ENCODE measurements around the gene BTBD9. TPM values are rescaled to one million over a fixed set of nuclear protein-coding genes. Genes with fewer than 3 reads are reported as not detected.

The BTBD9 gene
- total RNA-seq, 1 donor from 2014 or later, result 10.3 TPM

DNA sequence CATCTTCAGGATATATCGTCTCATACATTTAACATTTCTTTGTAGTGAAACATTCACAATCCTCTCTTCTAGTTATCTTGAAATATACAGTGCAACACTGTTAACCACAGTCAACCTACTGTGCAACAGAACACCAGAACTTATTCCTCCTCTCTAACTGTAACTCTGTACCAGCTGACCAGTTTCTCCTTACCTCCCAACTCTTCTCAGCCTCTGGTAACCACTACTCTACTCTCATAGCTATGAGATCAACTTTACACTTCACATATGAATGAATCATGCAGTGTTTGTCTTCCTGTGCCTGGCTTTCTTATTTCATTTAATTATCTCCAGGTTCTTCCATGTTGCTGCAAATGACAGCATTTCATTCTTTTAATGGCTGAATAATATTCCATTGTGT lies 337.6 kb downstream of the BTBD9 start:
- peak; percentile 54 for FAIRE-seq

GRCh38 chr6:38290133-38290799 lies 349.5 kb downstream of the BTBD9 start:
- H3K4me3 Mint-ChIP-seq (ENCODE audit: unreplicated experiment), result no peak overlapping the region
- H3K79me2 ChIP-seq (ENCODE audit: insufficient read depth, low read length), result no peaks in the 10 kb centered on the region
- no peak overlapping the region for H3K4me3 ChIP-seq (ENCODE audit: insufficient read depth, low read depth, low read length)
- H3K36me3 ChIP-seq (ENCODE audit: insufficient read depth, low read length), result no peaks in the 10 kb centered on the region
- H3K27me3 ChIP-seq (ENCODE audit: insufficient read depth, low read length), result no peaks in the 10 kb centered on the region
- no peaks in the 10 kb centered on the region for H3K27me3 Mint-ChIP-seq (ENCODE audit: low read depth, unreplicated experiment)
- no peak overlapping the region for H3K9ac ChIP-seq (ENCODE audit: low read length)
- H3K4me1 ChIP-seq (ENCODE audit: insufficient read depth, low read length), result no peaks in the 10 kb centered on the region
- no peak overlapping the region for H3K4me2 ChIP-seq (ENCODE audit: low read length)
- FAIRE-seq (no peak), DNase-seq (ENCODE audit: low read depth) (no peak)
- TF ChIP-seq, protein P1, sequence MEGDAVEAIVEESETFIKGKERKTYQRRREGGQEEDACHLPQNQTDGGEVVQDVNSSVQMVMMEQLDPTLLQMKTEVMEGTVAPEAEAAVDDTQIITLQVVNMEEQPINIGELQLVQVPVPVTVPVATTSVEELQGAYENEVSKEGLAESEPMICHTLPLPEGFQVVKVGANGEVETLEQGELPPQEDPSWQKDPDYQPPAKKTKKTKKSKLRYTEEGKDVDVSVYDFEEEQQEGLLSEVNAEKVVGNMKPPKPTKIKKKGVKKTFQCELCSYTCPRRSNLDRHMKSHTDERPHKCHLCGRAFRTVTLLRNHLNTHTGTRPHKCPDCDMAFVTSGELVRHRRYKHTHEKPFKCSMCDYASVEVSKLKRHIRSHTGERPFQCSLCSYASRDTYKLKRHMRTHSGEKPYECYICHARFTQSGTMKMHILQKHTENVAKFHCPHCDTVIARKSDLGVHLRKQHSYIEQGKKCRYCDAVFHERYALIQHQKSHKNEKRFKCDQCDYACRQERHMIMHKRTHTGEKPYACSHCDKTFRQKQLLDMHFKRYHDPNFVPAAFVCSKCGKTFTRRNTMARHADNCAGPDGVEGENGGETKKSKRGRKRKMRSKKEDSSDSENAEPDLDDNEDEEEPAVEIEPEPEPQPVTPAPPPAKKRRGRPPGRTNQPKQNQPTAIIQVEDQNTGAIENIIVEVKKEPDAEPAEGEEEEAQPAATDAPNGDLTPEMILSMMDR (IDR thresholded peaks at IDR 0.05; ENCODE audit: insufficient read depth, low read depth, low read length), result no peak
- no peak for TF ChIP-seq EZH2 (IDR thresholded peaks at IDR 0.05; ENCODE audit: insufficient read depth, low read length)
- no peak overlapping the region for H2AFZ ChIP-seq (ENCODE audit: low read depth, low read length)
- no peaks in the 10 kb centered on the region for H3K9me3 ChIP-seq (ENCODE audit: insufficient read depth, low read depth, low read length)
- H3K9me3 Mint-ChIP-seq (ENCODE audit: unreplicated experiment), result peaks cover 19% of the 10 kb centered on the region
- no peak overlapping the region for H3K27ac Mint-ChIP-seq (ENCODE audit: unreplicated experiment)
- H3K27ac ChIP-seq (ENCODE audit: low read depth, low read length), result no peak overlapping the region
- peaks cover 8% of the 10 kb centered on the region for H3K36me3 Mint-ChIP-seq (ENCODE audit: low read depth, unreplicated experiment)
- H3K4me1 Mint-ChIP-seq (ENCODE audit: low read depth, unreplicated experiment), result no peaks in the 10 kb centered on the region
- H4K20me1 ChIP-seq (ENCODE audit: insufficient read depth, low read length), result no peaks in the 10 kb centered on the region

More for the DNA sequence above, 337.6 kb downstream of the BTBD9 start:
- H3K4me3 ChIP-seq (ENCODE audit: insufficient read depth, low read depth, low read length), result no peak overlapping the region
- H3K4me1 ChIP-seq (ENCODE audit: insufficient read depth, low read length), result no peaks in the 10 kb centered on the region
- no peak overlapping the region for H3K4me3 Mint-ChIP-seq (ENCODE audit: unreplicated experiment)
- H2AFZ ChIP-seq (ENCODE audit: low read depth, low read length), result no peak overlapping the region
- peaks cover 16% of the 10 kb centered on the region for H3K4me1 Mint-ChIP-seq (ENCODE audit: low read depth, unreplicated experiment)
- H3K27ac Mint-ChIP-seq (ENCODE audit: unreplicated experiment), result no peak overlapping the region
- H3K9me3 ChIP-seq (ENCODE audit: insufficient read depth, low read depth, low read length), result no peaks in the 10 kb centered on the region
- H4K20me1 ChIP-seq (ENCODE audit: insufficient read depth, low read length), result no peaks in the 10 kb centered on the region
- no peaks in the 10 kb centered on the region for H3K36me3 ChIP-seq (ENCODE audit: insufficient read depth, low read length)
- no peak overlapping the region for H3K27ac ChIP-seq (ENCODE audit: low read depth, low read length)
- H3K36me3 Mint-ChIP-seq (ENCODE audit: low read depth, unreplicated experiment), result no peaks in the 10 kb centered on the region
- no peaks in the 10 kb centered on the region for H3K27me3 ChIP-seq (ENCODE audit: insufficient read depth, low read length)
- H3K9ac ChIP-seq (ENCODE audit: low read length), result no peak overlapping the region
- DNase-seq (ENCODE audit: low read depth), result no peak
- H3K79me2 ChIP-seq (ENCODE audit: insufficient read depth, low read length), result no peaks in the 10 kb centered on the region
- peaks cover 2% of the 10 kb centered on the region for H3K9me3 Mint-ChIP-seq (ENCODE audit: unreplicated experiment)
- no peaks in the 10 kb centered on the region for H3K27me3 Mint-ChIP-seq (ENCODE audit: low read depth, unreplicated experiment)
- no peak for TF ChIP-seq EZH2 (IDR thresholded peaks at IDR 0.05; ENCODE audit: insufficient read depth, low read length)
- TF ChIP-seq, protein P1 (IDR thresholded peaks at IDR 0.05; ENCODE audit: insufficient read depth, low read depth, low read length), result no peak
- H3K4me2 ChIP-seq (ENCODE audit: low read length), result no peak overlapping the region

DNA sequence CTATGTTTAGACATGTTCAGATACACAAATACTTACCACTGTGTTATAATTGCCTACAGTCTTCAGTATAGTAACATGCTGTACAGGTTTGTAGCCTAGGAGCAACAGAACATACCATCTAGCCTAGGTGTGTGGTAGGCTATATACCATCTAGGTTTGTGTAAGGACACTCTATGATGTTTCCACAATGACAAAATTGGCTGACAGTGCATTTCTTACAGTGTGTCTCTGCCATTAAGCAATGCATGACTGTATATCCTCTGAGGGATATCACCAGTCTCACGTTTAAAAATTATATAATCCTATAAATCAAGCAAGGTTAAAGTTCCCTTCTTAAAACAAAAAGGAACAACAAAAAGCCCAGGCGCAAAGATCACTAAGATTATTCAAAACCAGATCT lies 352.2 kb downstream of the BTBD9 start:
- Histone ChIP-seq H3K4me2 (ENCODE audit: low read length) (no peak overlapping the region), H3K36me3 (ENCODE audit: insufficient read depth, low read length) (no peaks in the 10 kb centered on the region), H2AFZ (ENCODE audit: low read depth, low read length) (no peak overlapping the region), H3K27me3 (ENCODE audit: insufficient read depth, low read length) (no peaks in the 10 kb centered on the region), H3K79me2 (ENCODE audit: insufficient read depth, low read length) (no peaks in the 10 kb centered on the region), H3K27ac (ENCODE audit: low read depth, low read length) (no peak overlapping the region), H4K20me1 (ENCODE audit: insufficient read depth, low read length) (no peaks in the 10 kb centered on the region), H3K9me3 (ENCODE audit: insufficient read depth, low read depth, low read length) (no peaks in the 10 kb centered on the region), H3K4me3 (ENCODE audit: insufficient read depth, low read depth, low read length) (no peak overlapping the region), H3K4me1 (ENCODE audit: insufficient read depth, low read length) (peaks cover 10% of the 10 kb centered on the region), H3K9ac (ENCODE audit: low read length) (no peak overlapping the region)
- TF ChIP-seq, protein P1 (IDR thresholded peaks at IDR 0.05; ENCODE audit: insufficient read depth, low read depth, low read length), result no peak
- no peak for TF ChIP-seq EZH2 (IDR thresholded peaks at IDR 0.05; ENCODE audit: insufficient read depth, low read length)
- Mint-ChIP-seq H3K27ac (ENCODE audit: unreplicated experiment) (no peak overlapping the region), H3K36me3 (ENCODE audit: low read depth, unreplicated experiment) (peaks cover 5% of the 10 kb centered on the region), H3K9me3 (ENCODE audit: unreplicated experiment) (peaks cover 1% of the 10 kb centered on the region), H3K4me1 (ENCODE audit: low read depth, unreplicated experiment) (peaks cover 11% of the 10 kb centered on the region), H3K4me3 (ENCODE audit: unreplicated experiment) (no peak overlapping the region), H3K27me3 (ENCODE audit: low read depth, unreplicated experiment) (no peaks in the 10 kb centered on the region)
- FAIRE-seq (no peak), DNase-seq (ENCODE audit: low read depth) (no peak)
